Right cardiac atrium (tissue), 5 donors: Measurements from ENCODE around the gene GSC2. TPM values are rescaled to one million over a fixed set of nuclear protein-coding genes. Genes with fewer than 3 reads are reported as not detected.

Source experiments
- ATAC-seq, 2 donors: fragments of 200-7000 bp; cut with Tn5 transposase; one replicate each; pipeline versions ENCODE4 v1.8.0 to v1.9.1; 2020; ENCODE audit warnings: moderate library complexity in 2 of 2, mild to moderate bottlenecking in 1 of 2
- DNase-seq, 3 donors: peaks; one replicate each; pipeline ENCODE4 v3.0.0-alpha.2; 2020
- H3K27ac ChIP-seq: one replicate; pipeline ENCODE4 v1.5.1; 2013; ENCODE audit warnings: mild to moderate bottlenecking, low read length, control low read depth, moderate library complexity
- H3K27me3 ChIP-seq: one replicate; pipeline ENCODE4 v1.6.1; 2013; ENCODE audit not compliant: control insufficient read depth, insufficient read depth
- H3K4me1 ChIP-seq: one replicate; pipeline ENCODE4 v1.6.1; 2013; ENCODE audit warnings: low read length; ENCODE audit not compliant: control insufficient read depth, insufficient read depth
- H3K4me3 ChIP-seq: one replicate; pipeline ENCODE4 v1.5.1; 2013; ENCODE audit warnings: low read length, control low read depth
- H3K9me3 ChIP-seq: one replicate; pipeline ENCODE4 v1.6.1; 2013; ENCODE audit warnings: low read length; ENCODE audit not compliant: control insufficient read depth
- WGBS: extraction: QIAGEN DNeasy Blood & Tissue Kit; methylation state at CpG from one replicate; pipeline ENCODE4 v1.1.7; 2013; 5-methylcytosine and 5-hydroxymethylcytosine counted together
- intact Hi-C, 4 donors: fragments of 100-400 bp; cut with DNase I; formaldehyde crosslinking; loops; one replicate each; pipeline versions ENCODE4 v1.11.0 to v1.14.0; 2022 to 2023
- polyA plus RNA-seq: library from polyadenylated mRNA; stranded (reverse); fragments of 200-250 nt; gene quantifications from one replicate; pipeline ENCODE4 v1.2.3, GENCODE V29; 2013
- total RNA-seq, 4 donors: library from RNA; stranded (reverse); fragmentation: NEBNext Ultra II Directional; extraction: Animal tissue kit (Norgen Biotek cat#: 25700); gene quantifications; one replicate each; pipeline ENCODE4 v1.2.1, GENCODE V29; 2021
- donor health status: healthy with polysubstance abuse.
- donor health status: DM: no; HTN: yes; CAD: no.
- donor health status: DM: no; HTN: no; CAD: no.
- donor health status: DM: no; HTN: yes; CAD: no; lungs with severe emphysema.
- donor health status: DM: yes; HTN: yes; CAD: no.

The GSC2 gene
- total and polyA plus RNA-seq, 5 donors = not detected

GRCh38 chr22:19137384-19138216 is 12.5 kb downstream of the GSC2 start:
- no peaks in the 10 kb centered on the region for H3K9me3 ChIP-seq
- H3K27ac ChIP-seq = no peak overlapping the region
- WGBS = 92% methylated on average over 11 of the region's 11 CpGs
- no peaks in the 10 kb centered on the region for H3K27me3 ChIP-seq
- no peak for ATAC-seq
- H3K4me1 ChIP-seq = no peaks in the 10 kb centered on the region
- no peak overlapping the region for H3K4me3 ChIP-seq
- intact Hi-C loops = no loop called here
- no peak for DNase-seq

- no peak overlapping the region for H3K4me3 ChIP-seq
- DNase-seq = no peak
- H3K27ac ChIP-seq = no peak overlapping the region
- intact Hi-C loops = no loop called here
- no peak for ATAC-seq
- 96% methylated on average over 10 of the region's 10 CpGs for WGBS
- H3K4me1 ChIP-seq = no peaks in the 10 kb centered on the region
- no peaks in the 10 kb centered on the region for H3K9me3 ChIP-seq
- no peaks in the 10 kb centered on the region for H3K27me3 ChIP-seq
Measured at GRCh38 chr22:19136915-19137314, 13.2 kb downstream of the GSC2 start.

- no peaks in the 10 kb centered on the region for H3K4me1 ChIP-seq
- 93% methylated on average over 18 of the region's 18 CpGs for WGBS
- no peaks in the 10 kb centered on the region for H3K27me3 ChIP-seq
- intact Hi-C loops = no loop called here
- ATAC-seq (no peak), DNase-seq (no peak)
- H3K9me3 ChIP-seq = no peaks in the 10 kb centered on the region
- no peak overlapping the region for H3K4me3 ChIP-seq
- H3K27ac ChIP-seq = no peak overlapping the region
Measured at GRCh38 chr22:19134874-19135273, 15.2 kb downstream of the GSC2 start.

GRCh38 chr22:19134176-19134831 is 15.8 kb downstream of the GSC2 start:
- H3K9me3 ChIP-seq = no peaks in the 10 kb centered on the region
- H3K4me3 ChIP-seq = no peak overlapping the region
- intact Hi-C loops = no loop called here
- no peaks in the 10 kb centered on the region for H3K27me3 ChIP-seq
- DNase-seq (no peak), ATAC-seq (no peak)
- H3K4me1 ChIP-seq = no peaks in the 10 kb centered on the region
- H3K27ac ChIP-seq = no peak overlapping the region
- 92% methylated on average over 21 of the region's 21 CpGs for WGBS

GRCh38 chr22:19133561-19133960 is 16.5 kb downstream of the GSC2 start:
- DNase-seq (no peak), ATAC-seq (no peak)
- H3K27me3 ChIP-seq = no peaks in the 10 kb centered on the region
- H3K9me3 ChIP-seq = no peaks in the 10 kb centered on the region
- H3K27ac ChIP-seq = no peak overlapping the region
- H3K4me3 ChIP-seq = no peak overlapping the region
- H3K4me1 ChIP-seq = no peaks in the 10 kb centered on the region
- 95% methylated on average over 13 of the region's 13 CpGs for WGBS
- intact Hi-C loops = no loop called here

- Histone ChIP-seq H3K9me3 (no peaks in the 10 kb centered on the region), H3K4me3 (no peak overlapping the region), H3K4me1 (no peaks in the 10 kb centered on the region), H3K27ac (no peak overlapping the region), H3K27me3 (no peaks in the 10 kb centered on the region)
- 88% methylated on average over 9 of the region's 9 CpGs for WGBS
- no peak for ATAC-seq
- intact Hi-C loops = no loop called here
- DNase-seq = no peak
Measured at GRCh38 chr22:19132693-19133400, 17.2 kb downstream of the GSC2 start.

GRCh38 chr22:19132153-19132552 is 17.9 kb downstream of the GSC2 start:
- no peak overlapping the region for H3K27ac ChIP-seq
- H3K27me3 ChIP-seq = no peaks in the 10 kb centered on the region
- intact Hi-C loops = no loop called here
- no peaks in the 10 kb centered on the region for H3K4me1 ChIP-seq
- H3K9me3 ChIP-seq = no peaks in the 10 kb centered on the region
- DNase-seq (no peak), ATAC-seq (no peak)
- WGBS = 94% methylated on average over 20 of the region's 20 CpGs
- H3K4me3 ChIP-seq = no peak overlapping the region

- Histone ChIP-seq H3K27ac (no peak overlapping the region), H3K4me1 (no peaks in the 10 kb centered on the region), H3K9me3 (no peaks in the 10 kb centered on the region), H3K27me3 (no peaks in the 10 kb centered on the region), H3K4me3 (no peak overlapping the region)
- 95% methylated on average over 19 of the region's 19 CpGs for WGBS
- intact Hi-C loops = no loop called here
- DNase-seq (no peak), ATAC-seq (no peak)
Measured at GRCh38 chr22:19131685-19132015, 18.4 kb downstream of the GSC2 start.

- Histone ChIP-seq H3K4me1 (no peaks in the 10 kb centered on the region), H3K27me3 (no peaks in the 10 kb centered on the region), H3K4me3 (no peak within 1 kb of the TSS), H3K27ac (no peak within 1 kb of the TSS), H3K9me3 (no peaks in the 10 kb centered on the region)
- 87% methylated on average over 27 of the region's 27 CpGs for WGBS
- intact Hi-C loops = no loop called here
- no peak for ATAC-seq
- no peak for DNase-seq
Measured at GRCh38 chr22:19130959-19131684, 19.0 kb downstream of the GSC2 start, which contains the start of gene TSSK2. Gene TSSK2, plus strand, starts transcription at chr22:19131308. Its CDS starts 92 bp downstream, at chr22:19131400.

- Histone ChIP-seq H3K9me3 (no peaks in the 10 kb centered on the region), H3K27me3 (no peaks in the 10 kb centered on the region), H3K4me1 (no peaks in the 10 kb centered on the region), H3K27ac (no peak overlapping the region), H3K4me3 (no peak overlapping the region)
- intact Hi-C loops = no loop called here
- ATAC-seq = no peak
- WGBS = 80% methylated on average over 8 of the region's 8 CpGs
- no peak for DNase-seq
Measured at GRCh38 chr22:19129871-19130270, 20.2 kb downstream of the GSC2 start.
